NCI-H446 (cell line): ENCODE measurements around the gene OBI1.

Experiments
- DNase-seq, 2 experiments: peaks; one replicate each; lab custom pipeline; 2025; lab: John Stamatoyannopoulos, UW

The OBI1 gene

DNA sequence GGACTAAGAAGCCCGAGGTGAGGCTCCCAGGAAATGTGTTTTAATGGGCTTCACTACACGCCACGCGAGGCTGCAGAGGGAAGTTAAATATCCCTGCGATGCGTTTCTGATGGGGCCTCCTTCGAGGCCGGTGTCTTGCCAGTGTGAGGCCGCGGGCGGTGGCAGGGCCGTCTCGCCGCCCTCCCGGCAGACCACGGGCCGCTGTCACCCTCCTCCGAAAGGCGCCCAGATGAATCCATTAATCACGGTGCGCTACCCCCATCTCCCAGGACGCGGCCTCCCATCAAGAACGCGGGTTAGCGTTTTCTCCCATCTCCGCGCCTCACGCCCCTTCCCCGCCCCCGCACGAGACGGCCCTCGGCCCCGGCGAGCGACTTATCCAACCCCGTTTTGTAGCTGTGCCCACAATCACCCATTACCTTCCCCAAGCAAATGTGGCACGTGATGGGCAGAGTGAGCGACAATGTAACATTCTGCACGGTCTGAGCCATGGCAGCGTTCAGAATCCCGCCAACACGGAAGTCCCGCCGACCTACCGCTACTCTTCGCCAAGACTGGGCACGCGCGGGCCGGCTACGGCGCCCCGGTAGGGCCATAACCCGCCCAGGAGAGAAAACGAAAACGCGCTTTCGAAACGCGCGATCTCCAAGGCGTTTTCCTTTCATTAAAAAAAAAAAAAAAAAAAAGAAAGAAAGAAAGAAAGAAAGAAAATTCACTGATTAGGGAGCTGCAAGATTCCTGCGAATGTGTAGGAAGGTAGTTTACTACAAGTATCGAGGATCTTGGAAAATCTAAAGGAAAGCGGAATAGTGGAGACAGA, at the start of gene OBI1:
Gene OBI1, minus strand, starts transcription at position 526 of the 820 bp plus-strand sequence. Its CDS starts 35 bp downstream, at position 491.
- DNase-seq, result peak; percentile 26 to 64

DNA sequence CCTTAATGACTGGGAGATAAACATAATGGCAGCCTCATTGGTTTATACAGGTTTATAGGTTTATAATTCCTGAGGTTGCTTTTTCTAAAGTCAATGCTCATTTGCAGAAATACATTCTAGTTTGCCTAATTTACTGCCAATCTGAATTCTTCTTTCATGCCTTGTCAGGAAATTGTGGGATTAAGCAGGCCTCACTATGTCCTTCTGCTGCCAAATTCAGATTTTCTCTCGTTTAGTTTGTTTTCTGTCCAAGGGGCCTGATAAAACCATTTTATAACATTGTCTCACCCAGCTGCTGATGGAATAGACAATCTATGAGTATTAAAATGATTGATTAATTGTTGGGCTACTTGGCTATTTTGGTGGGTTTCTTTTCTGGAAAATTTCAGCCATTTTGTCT, 42.4 kb upstream of the OBI1 start:
- no peak for DNase-seq

DNA sequence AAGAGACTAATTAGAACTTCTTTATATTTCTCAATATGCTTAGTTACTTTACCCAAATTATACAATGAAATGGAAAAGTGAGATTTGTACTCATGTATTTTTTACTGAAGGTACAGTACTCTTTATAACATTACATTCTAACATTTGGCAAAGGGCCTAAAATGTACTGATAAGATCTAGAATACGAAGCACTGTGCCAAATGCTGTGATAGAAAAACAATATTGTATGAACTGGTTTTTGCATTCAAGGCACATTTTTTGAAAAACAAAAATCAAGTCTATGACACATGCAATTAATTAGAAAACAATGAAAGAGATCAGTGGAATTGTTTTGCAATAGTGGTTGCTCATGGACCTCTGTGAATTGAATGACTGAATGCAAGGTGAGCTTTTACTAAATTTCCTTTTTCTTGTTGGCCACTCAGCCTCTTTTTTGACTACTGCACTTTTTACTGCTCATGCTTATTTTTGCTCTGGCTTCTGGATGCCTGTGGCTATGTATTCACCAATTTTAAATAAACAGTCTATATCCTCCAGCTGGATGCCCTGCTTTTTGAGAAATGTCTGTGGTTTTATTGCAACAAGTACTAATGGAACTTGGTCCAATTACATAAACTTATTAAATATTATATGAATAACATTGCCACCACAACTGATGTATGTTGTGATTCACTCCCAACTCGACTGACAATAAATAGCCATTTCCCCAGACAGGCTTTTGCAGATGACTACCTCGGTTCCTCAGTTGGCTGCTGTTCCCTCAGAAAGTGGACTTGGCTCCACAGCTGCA, 41.4 kb upstream of the OBI1 start:
- no peak for DNase-seq

DNA sequence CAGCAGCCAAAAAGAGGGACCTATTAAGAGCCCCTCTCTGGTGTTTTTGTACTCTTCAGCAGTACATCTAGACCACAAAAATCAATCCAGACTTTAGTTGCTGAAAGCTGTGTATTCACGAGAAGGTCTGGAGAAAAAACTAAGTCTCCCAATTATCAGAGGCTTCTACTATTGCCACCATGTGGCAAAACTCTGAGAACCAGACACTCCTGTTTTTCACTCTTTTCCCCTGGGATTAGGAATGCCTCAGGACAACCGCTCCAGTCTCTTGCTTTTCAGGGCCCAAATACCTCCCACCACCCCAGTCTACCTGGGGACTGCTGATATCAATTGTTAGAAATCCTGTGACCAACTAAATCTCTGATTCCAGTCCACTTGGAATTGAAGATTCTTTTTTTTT, 30.1 kb upstream of the OBI1 start:
- no peak for DNase-seq

GRCh38 chr13:78686461-78686860, 27.5 kb upstream of the OBI1 start:
- DNase-seq, result no peak

- peak; percentile 9 to 60 for DNase-seq
These were observed 21.8 kb upstream of the OBI1 start for GRCh38 chr13:78680576-78681350.

DNA sequence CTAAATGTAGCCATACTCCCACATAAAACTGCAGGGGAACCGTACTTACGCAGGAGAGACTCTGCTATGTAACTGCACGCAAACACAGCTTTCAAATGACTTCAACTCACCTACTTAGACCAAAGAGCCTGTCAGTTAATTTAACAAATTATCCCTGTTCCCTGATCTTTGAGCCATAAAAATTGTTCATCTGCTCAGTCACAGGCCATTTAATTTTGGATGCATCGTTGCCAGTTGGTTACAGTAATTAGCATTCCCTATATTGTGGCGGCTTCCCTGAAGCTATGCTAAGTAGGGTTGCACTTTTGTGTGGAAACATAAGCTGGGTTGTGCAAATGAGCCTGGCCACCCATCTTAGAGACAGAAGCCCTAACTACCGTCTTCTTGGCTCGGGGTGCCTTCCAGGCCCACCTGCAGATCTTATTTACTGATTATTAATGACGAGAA, 21.2 kb upstream of the OBI1 start:
- DNase-seq, result peak in 1 of 2 experiments; percentile 60

GRCh38 chr13:78679329-78679728, 20.4 kb upstream of the OBI1 start:
- DNase-seq, result no peak

DNA sequence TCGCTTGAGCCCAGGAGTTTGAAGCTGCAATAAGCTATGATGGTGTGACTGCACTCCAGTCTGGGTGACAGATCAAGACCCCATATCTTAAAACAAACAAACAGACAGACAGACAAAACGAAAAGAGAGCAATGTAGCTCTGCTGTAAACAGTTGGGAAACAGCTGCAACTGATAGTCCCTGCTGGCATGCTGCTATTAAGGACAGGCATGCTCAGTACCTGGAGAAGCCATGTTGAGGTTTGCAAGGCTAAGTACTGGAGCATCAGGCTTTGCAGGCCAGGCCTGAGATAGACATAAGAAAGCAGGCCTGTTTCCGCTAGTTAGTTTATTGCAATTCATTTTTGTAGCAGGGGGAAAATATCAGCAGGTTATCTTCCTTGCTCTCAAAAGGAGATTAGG, 16.2 kb upstream of the OBI1 start:
- DNase-seq, result no peak

DNA sequence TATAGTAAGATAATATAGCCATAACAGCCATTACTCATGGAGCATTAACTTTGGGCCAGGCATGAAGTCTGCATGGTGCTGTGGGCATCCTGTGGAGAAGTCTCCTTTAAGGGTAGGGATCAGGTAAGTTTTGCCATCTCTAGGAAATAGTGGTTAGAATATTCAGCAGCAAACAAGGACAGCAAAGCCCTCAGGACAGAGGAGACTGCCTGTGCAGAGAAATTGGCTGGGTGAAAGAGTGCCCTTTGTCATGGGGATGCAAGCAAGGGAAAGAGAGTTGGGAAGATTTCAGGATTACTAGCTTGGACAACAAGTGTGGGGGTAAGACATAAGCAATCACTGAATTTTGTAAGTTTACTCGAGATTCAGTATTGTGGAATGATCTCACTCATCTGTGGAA, 15.7 kb upstream of the OBI1 start:
- DNase-seq, result no peak

DNA sequence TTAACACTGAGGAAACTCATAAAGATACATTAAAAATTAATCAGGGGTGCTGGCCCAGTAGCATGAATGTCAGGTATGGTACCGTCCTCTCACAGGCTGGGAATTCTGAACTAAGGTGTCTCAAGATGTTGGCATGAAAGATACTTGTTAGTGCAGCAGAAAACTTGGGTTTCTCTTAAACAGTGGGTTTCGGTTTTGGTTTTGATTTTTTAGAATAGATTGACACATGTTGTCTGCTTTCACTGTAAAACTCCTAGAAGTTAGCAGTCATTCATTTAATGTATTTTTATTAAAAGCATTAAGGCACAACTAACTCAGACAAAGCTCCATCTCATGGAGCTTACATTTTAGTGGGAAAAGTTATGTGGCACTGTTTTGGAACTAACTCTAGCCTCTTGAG, 3.5 kb upstream of the OBI1 start:
- DNase-seq, result no peak

GRCh38 chr13:78660495-78660857, 1.5 kb upstream of the OBI1 start:
- DNase-seq, result no peak

- DNase-seq, result no peak
These were observed 958 bp upstream of the OBI1 start for GRCh38 chr13:78659732-78660494.

- no peak for DNase-seq
These were observed 435 bp upstream of the OBI1 start for GRCh38 chr13:78659450-78659730.

GRCh38 chr13:78657699-78658629, 991 bp downstream of the OBI1 start:
- DNase-seq, result no peak

DNA sequence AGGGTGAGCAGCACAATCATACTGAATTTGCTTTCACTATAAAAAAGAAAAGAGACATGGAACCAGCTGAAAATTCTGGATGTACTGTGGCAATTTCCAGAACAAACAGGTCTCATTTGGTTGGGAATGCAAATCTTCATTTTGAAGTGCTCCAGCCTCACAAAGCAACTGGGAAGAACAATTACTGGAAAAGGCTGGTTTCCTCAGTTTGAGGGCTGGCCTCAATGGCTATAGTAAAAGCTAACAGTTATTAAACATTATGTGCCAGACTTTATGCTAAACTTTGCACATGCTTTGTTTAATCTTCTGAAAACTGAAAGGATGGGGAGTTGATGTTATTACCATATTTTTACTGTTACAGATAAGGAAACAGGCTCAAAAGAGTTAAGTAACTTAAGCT, 3.0 kb downstream of the OBI1 start:
- no peak for DNase-seq

- DNase-seq, result no peak
These were observed 3.9 kb downstream of the OBI1 start for GRCh38 chr13:78655007-78655406.

GRCh38 chr13:78652651-78653050, 6.3 kb downstream of the OBI1 start:
- DNase-seq, result no peak

DNA sequence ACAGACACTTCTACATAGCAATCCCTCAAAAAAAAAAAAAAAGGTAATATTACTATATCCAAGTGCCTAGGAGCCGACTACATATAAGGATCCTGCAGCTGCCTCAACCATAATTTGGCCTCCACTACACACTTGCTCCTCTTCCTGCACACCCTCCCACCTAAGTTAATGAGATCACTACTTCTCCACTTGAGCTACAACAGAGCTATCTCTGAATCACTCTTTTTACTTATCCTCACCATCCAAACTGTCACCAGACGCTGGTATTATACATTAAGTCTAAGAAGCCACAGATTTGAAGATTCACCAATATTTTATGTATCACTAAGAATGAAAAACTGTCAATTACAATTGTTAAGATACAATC, 8.3 kb downstream of the OBI1 start:
- no peak for DNase-seq

DNA sequence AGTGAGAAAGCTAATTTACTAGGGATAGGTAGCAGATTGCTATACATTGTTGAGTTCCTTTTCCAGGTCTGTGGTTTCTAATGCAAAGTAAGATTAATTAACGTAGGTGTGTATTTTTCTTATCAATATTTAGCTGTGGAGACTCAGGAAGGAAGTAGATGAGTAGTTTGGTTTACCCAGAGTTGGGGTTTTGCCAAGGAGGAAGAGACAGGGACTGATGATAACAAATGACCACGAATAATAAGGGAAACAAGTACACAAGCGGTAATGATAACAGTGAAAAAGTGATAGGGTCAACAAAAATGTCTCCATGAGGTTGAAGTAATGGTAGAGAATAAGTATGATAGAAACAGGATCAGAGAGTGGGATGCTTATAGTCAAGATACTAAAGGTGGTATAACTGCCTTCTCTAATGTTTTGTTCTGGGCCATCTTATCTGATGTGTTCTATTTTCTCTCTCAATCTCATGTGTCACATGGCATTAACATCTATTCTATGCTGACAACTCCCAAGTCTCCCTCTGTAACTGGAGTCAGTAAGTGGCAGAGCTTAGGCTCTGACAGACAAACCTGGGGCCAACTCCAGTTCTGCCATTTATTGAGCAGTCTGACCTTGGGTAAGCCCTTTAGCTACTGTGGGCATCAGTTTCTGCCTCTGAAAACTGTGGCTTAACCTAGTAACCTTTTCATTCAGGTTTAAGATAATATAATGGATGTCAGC, 8.8 kb downstream of the OBI1 start:
- DNase-seq, result no peak
